Measurements from ENCODE around the gene SCN9A.

- TF ChIP-seq CTCF (IDR thresholded peaks at IDR 0.05; ENCODE audit: low read length) (no peak), EZH2 (IDR thresholded peaks at IDR 0.05; ENCODE audit: borderline replicate concordance, low read length) (no peak)
Observed at GRCh38 chr2:166365803-166366420, 9.8 kb downstream of the SCN9A start.
